HepG2 (cell line): ENCODE measurements around the gene RPL5. TPM values are rescaled to one million over a fixed set of nuclear protein-coding genes. Genes with fewer than 3 reads are reported as not detected.

Experiments used
- ATF7-NPFF ChIP-seq: sonication (generic); formaldehyde crosslinking; IDR thresholded peaks from 2 replicates; pipeline ENCODE4 v1.8.1; 2023; ENCODE audit warnings: mild to moderate bottlenecking, low read depth, missing genetic modification reagents, moderate library complexity
- DMAP1 ChIP-seq: IDR thresholded peaks from 2 replicates; pipeline ENCODE4 v1.6.1; 2016
- HDAC2 ChIP-seq: sonication (generic); formaldehyde crosslinking; IDR thresholded peaks from 2 replicates; pipeline ENCODE4 v1.4.0; 2020; ENCODE audit warnings: missing genetic modification reagents
- HNF4A ChIP-seq: sonication (generic); formaldehyde crosslinking; IDR thresholded peaks from 2 replicates; pipeline ENCODE4 v1.4.0; 2020; ENCODE audit warnings: missing genetic modification reagents
- HNF4G ChIP-seq, 2 experiments: sonication (generic) in 1 of 2; formaldehyde crosslinking in 1 of 2; IDR thresholded peaks; 2 replicates each; pipeline versions ENCODE4 v1.4.0 to v1.6.1; 2011 to 2020; ENCODE audit warnings: borderline replicate concordance in 2 of 2, low read depth in 2 of 2, mild to moderate bottlenecking in 2 of 2, low read length in 1 of 2, missing genetic modification reagents in 1 of 2, moderate library complexity in 1 of 2
- HOXA7 ChIP-seq: sonication (generic); formaldehyde crosslinking; IDR thresholded peaks from 2 replicates; pipeline ENCODE4 v1.8.1; 2022; ENCODE audit warnings: mild to moderate bottlenecking, missing genetic modification reagents, moderate library complexity
- IKZF1 ChIP-seq: fragments of 450-650 bp; IDR thresholded peaks from 2 replicates; pipeline ENCODE4 v1.7.1; 2016
- KDM5A ChIP-seq: fragments of 200-600 bp; sonication (generic); IDR thresholded peaks from 2 replicates; pipeline ENCODE4 v1.7.0; 2018; ENCODE audit warnings: antibody characterized with exemption, mild to moderate bottlenecking, low read length, borderline replicate concordance
- KLF11 ChIP-seq: IDR thresholded peaks from 2 replicates; pipeline ENCODE4 v1.6.1; 2016; ENCODE audit warnings: missing compliant biosample characterization
- MAFF ChIP-seq: IDR thresholded peaks from 2 replicates; pipeline ENCODE4 v1.6.1; 2011; ENCODE audit warnings: low read depth, low read length, improper control_type of control experiment
- NCOA1 ChIP-seq: sonication (generic); formaldehyde crosslinking; IDR thresholded peaks from 2 replicates; pipeline ENCODE4 v1.9.0; 2021; ENCODE audit warnings: missing genetic modification reagents
- RCOR2 ChIP-seq: IDR thresholded peaks from 2 replicates; pipeline ENCODE4 v1.6.1; 2016; ENCODE audit warnings: missing biosample characterization, missing genetic modification reagents
- RXRB ChIP-seq: IDR thresholded peaks from 2 replicates; pipeline ENCODE4 v1.6.1; 2016; ENCODE audit warnings: borderline replicate concordance, missing genetic modification reagents, missing compliant biosample characterization
- SOX6 ChIP-seq, 2 experiments: fragments of 450-650 bp in 1 of 2; sonication (generic) in 1 of 2; formaldehyde crosslinking in 1 of 2; IDR thresholded peaks; 2 replicates each; pipeline versions ENCODE4 v1.4.0 to v1.6.1; 2017 to 2020; ENCODE audit warnings: antibody characterized with exemption in 1 of 2, mild to moderate bottlenecking in 1 of 2, missing genetic modification reagents in 1 of 2
- TAF15 ChIP-seq: fragments of 200-400 bp; formaldehyde crosslinking; IDR thresholded peaks from one replicate; pipeline ENCODE4 v1.6.1; 2018; ENCODE audit warnings: mild to moderate bottlenecking, low read depth, low read length; ENCODE audit not compliant: poor library complexity, severe bottlenecking
- TEAD3 ChIP-seq: optimal IDR thresholded peaks from 2 replicates; pipeline ENCODE3; 2016; ENCODE audit warnings: borderline replicate concordance
- TGIF2 ChIP-seq: IDR thresholded peaks from 2 replicates; pipeline ENCODE4 v1.6.1; 2016; ENCODE audit warnings: control low read depth, missing compliant biosample characterization
- XBP1 ChIP-seq: sonication (generic); formaldehyde crosslinking; IDR thresholded peaks from 2 replicates; pipeline ENCODE4 v1.5.0; 2020; ENCODE audit warnings: missing genetic modification reagents
- ZFYVE20 ChIP-seq: sonication (generic); formaldehyde crosslinking; IDR thresholded peaks from 2 replicates; pipeline ENCODE4 v1.8.0; 2023; ENCODE audit warnings: low read depth, mild to moderate bottlenecking, moderate library complexity, missing genetic modification reagents, borderline replicate concordance
- ZNF143 ChIP-seq: sonication (generic); formaldehyde crosslinking; IDR thresholded peaks from 2 replicates; pipeline ENCODE4 v1.4.0; 2020; ENCODE audit warnings: missing genetic modification reagents
- ZNF460 ChIP-seq: sonication (generic); formaldehyde crosslinking; IDR thresholded peaks from 2 replicates; pipeline ENCODE4 v1.5.1; 2020; ENCODE audit warnings: missing genetic modification reagents, mild to moderate bottlenecking, borderline replicate concordance
- ZNF552 ChIP-seq: sonication (generic); formaldehyde crosslinking; IDR thresholded peaks from 2 replicates; pipeline ENCODE4 v1.9.0; 2022; ENCODE audit warnings: missing genetic modification reagents, mild to moderate bottlenecking, borderline replicate concordance
- ZNF572 ChIP-seq: sonication (generic); formaldehyde crosslinking; IDR thresholded peaks from 2 replicates; pipeline ENCODE4 v1.5.1; 2020; ENCODE audit warnings: mild to moderate bottlenecking, missing genetic modification reagents
- ZNF589 ChIP-seq: sonication (generic); formaldehyde crosslinking; conservative IDR thresholded peaks from 2 replicates; pipeline ENCODE4 v1.8.0; 2022; ENCODE audit warnings: mild to moderate bottlenecking, moderate library complexity, missing genetic modification reagents
- ZNF605 ChIP-seq: sonication (generic); formaldehyde crosslinking; IDR thresholded peaks from 2 replicates; pipeline ENCODE4 v1.8.0; 2022; ENCODE audit warnings: mild to moderate bottlenecking, missing genetic modification reagents
- ZNF780A ChIP-seq: sonication (generic); formaldehyde crosslinking; IDR thresholded peaks from 2 replicates; pipeline ENCODE4 v1.8.0; 2022; ENCODE audit warnings: mild to moderate bottlenecking, missing genetic modification reagents, moderate library complexity
- polyA plus RNA-seq, 8 experiments: library from polyadenylated mRNA; depleted of rRNA in 3 of 8; stranded (reverse) in 7 of 8; unstranded in 1 of 8; fragments of >200 nt; fragmentation: Illumina TruSeq in 4 of 8; extraction: Trizol in 4 of 8; gene quantifications; 2 replicates each; pipeline versions ENCODE4 v1.2.1 to v1.2.3, GENCODE V29; 2011 to 2016; ENCODE audit warnings: low read depth in 4 of 8, missing spikeins in 1 of 8, mixed read lengths in 1 of 8; ENCODE audit not compliant: insufficient read depth in 1 of 8
- total RNA-seq, 5 experiments: library from RNA; depleted of rRNA; stranded (reverse); fragments of >200 nt; fragmentation: Illumina TruSeq; extraction: Trizol; gene quantifications; 2 replicates each; pipeline ENCODE4 v1.2.3, GENCODE V29; 2016; ENCODE audit warnings: low read depth in 1 of 5
- TF ChIP-seq, protein P1 (sequence below): sonication (generic); formaldehyde crosslinking; IDR thresholded peaks from 2 replicates; pipeline ENCODE4 v1.4.0; 2020; ENCODE audit warnings: missing genetic modification reagents
- TF ChIP-seq, protein P2 (sequence below): sonication (generic); formaldehyde crosslinking; conservative IDR thresholded peaks from 2 replicates; pipeline ENCODE4 v1.8.0; 2022; ENCODE audit warnings: mild to moderate bottlenecking, moderate library complexity, missing genetic modification reagents
- TF ChIP-seq, protein P3 (sequence below): sonication (generic); formaldehyde crosslinking; IDR thresholded peaks from 2 replicates; pipeline ENCODE4 v1.4.0; 2020; ENCODE audit warnings: mild to moderate bottlenecking, missing genetic modification reagents

RPL5 gene
- total and polyA plus RNA-seq, 2 of the 13 experiments (the other 11 are each of a cell fraction or from before 2014, with no cell fraction given) = 2,304 to 2,520 TPM

DNA sequence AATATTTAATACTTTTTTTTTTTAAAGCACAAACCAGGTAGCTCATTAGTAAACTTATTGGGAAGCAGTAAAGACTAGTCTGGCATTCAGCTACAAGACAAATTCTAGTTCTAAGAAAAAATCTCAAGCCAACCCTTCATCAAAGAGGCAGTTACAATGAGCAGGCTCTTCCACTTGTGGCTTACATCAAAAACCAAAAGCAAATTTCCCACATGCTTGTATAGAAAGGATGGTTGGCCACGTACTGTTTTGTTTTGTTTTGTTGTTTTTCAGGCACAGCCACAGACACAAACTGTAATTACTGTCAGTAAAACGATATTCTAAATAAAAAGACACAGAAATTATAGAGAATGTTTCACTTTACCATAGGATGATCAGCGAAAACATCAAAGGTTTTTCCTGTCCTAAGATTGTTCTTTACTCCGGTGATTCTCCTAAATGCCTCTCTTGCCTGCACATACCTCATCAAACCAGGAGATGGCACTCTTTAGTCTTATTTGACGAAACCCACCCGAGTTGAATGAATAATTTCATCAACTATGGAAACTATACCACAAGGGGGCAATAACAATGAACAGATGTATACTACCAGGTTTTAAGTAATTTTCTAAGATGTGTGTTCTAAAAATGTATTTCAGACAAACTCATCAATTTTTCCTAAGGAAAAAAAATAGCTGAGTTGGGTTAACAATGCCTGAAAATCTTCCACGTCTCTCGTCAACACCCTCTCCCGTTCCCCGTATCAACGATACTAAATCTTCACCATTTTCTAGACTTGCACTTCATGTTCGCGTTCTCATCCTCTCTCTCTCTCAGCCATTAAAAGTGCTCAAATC, 26.9 kb downstream of the RPL5 start (continued):
- TF ChIP-seq, protein P1, sequence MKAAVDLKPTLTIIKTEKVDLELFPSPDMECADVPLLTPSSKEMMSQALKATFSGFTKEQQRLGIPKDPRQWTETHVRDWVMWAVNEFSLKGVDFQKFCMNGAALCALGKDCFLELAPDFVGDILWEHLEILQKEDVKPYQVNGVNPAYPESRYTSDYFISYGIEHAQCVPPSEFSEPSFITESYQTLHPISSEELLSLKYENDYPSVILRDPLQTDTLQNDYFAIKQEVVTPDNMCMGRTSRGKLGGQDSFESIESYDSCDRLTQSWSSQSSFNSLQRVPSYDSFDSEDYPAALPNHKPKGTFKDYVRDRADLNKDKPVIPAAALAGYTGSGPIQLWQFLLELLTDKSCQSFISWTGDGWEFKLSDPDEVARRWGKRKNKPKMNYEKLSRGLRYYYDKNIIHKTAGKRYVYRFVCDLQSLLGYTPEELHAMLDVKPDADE (CRISPR knock-in tag) = no peak
- TF ChIP-seq SOX6 (IDR thresholded peaks at IDR 0.05) = no peak
- 0 out of 2 replicates have a peak, but pooled peaks have one; percentile 11 for TF ChIP-seq SOX6 (CRISPR knock-in tag; IDR thresholded peaks at IDR 0.05)
- no peak for TF ChIP-seq NCOA1 (CRISPR knock-in tag)
- TF ChIP-seq XBP1 = no peak
- TF ChIP-seq ZNF552 (CRISPR knock-in tag) = no peak
- TF ChIP-seq HOXA7 (CRISPR knock-in tag) = no peak
- TF ChIP-seq TEAD3 (CRISPR knock-in tag) = peak; percentile 71
- TF ChIP-seq ZNF143 (CRISPR knock-in tag) = no peak
- TF ChIP-seq ZFYVE20 (CRISPR knock-in tag) = no peak
- TF ChIP-seq, protein P2, sequence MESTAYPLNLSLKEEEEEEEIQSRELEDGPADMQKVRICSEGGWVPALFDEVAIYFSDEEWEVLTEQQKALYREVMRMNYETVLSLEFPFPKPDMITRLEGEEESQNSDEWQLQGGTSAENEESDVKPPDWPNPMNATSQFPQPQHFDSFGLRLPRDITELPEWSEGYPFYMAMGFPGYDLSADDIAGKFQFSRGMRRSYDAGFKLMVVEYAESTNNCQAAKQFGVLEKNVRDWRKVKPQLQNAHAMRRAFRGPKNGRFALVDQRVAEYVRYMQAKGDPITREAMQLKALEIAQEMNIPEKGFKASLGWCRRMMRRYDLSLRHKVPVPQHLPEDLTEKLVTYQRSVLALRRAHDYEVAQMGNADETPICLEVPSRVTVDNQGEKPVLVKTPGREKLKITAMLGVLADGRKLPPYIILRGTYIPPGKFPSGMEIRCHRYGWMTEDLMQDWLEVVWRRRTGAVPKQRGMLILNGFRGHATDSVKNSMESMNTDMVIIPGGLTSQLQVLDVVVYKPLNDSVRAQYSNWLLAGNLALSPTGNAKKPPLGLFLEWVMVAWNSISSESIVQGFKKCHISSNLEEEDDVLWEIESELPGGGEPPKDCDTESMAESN (CRISPR knock-in tag) = no peak
- no peak for TF ChIP-seq IKZF1
- TF ChIP-seq ATF7-NPFF = no peak
- peak; percentile 48; the same call in 1 of the 2 replicates for TF ChIP-seq MAFF
- TF ChIP-seq KLF11 = no peak
- no peak for TF ChIP-seq TGIF2
- no peak for TF ChIP-seq RCOR2 (CRISPR knock-in tag)
- TF ChIP-seq ZNF572 (CRISPR knock-in tag) = no peak
- no peak for TF ChIP-seq HNF4G (IDR thresholded peaks at IDR 0.05; ENCODE audit: borderline replicate concordance, low read depth, low read length)
- no peak for TF ChIP-seq HNF4G (CRISPR knock-in tag; IDR thresholded peaks at IDR 0.05; ENCODE audit: borderline replicate concordance, low read depth)
- TF ChIP-seq, protein P3, sequence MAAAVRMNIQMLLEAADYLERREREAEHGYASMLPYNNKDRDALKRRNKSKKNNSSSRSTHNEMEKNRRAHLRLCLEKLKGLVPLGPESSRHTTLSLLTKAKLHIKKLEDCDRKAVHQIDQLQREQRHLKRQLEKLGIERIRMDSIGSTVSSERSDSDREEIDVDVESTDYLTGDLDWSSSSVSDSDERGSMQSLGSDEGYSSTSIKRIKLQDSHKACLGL (CRISPR knock-in tag) = no peak
- no peak for TF ChIP-seq DMAP1 (CRISPR knock-in tag)
- TF ChIP-seq ZNF589 (CRISPR knock-in tag) = no peak
- no peak for TF ChIP-seq HDAC2 (CRISPR knock-in tag)
- no peak for TF ChIP-seq KDM5A
- TF ChIP-seq ZNF460 (CRISPR knock-in tag) = no peak
- no peak for TF ChIP-seq ZNF605
- TF ChIP-seq RXRB (CRISPR knock-in tag) = peak; percentile 16; the same call in 1 of the 2 replicates
- no peak for TF ChIP-seq TAF15
- no peak for TF ChIP-seq ZNF780A (CRISPR knock-in tag)
- no peak for TF ChIP-seq HNF4A (CRISPR knock-in tag)
